ENCODE results near the gene DNAJC2. TPM values are rescaled to one million over a fixed set of nuclear protein-coding genes. Genes with fewer than 3 reads are reported as not detected.
"Not testable (repeated sequence)": the region's sequence is repeated elsewhere in the genome, so short reads cannot be mapped to it uniquely, and the experiment has no call there.

Gene DNAJC2
- total RNA-seq, 1 experiment from 2014 or later: 29.3 TPM

- DNase-seq (ENCODE audit: low read depth in 1 of 2, low spot score in 2 of 2); H3K36me3 ChIP-seq; H3K27ac ChIP-seq; H3K4me3 ChIP-seq; H3K9me3 ChIP-seq (replicated peaks); H3K27me3 ChIP-seq (replicated peaks); H3K4me1 ChIP-seq (replicated peaks): not testable (repeated sequence)
These were observed 71.2 kb downstream of the DNAJC2 start for GRCh38 chr7:103273374-103273773.

- DNase-seq (ENCODE audit: low read depth in 1 of 2, low spot score in 2 of 2): not testable (repeated sequence)
These were observed 78.3 kb downstream of the DNAJC2 start for GRCh38 chr7:103266229-103266628.

GRCh38 chr7:103264054-103264453 is 80.5 kb downstream of the DNAJC2 start:
- not testable (repeated sequence) for H3K27me3 ChIP-seq (replicated peaks); H3K4me1 ChIP-seq (replicated peaks); H3K4me3 ChIP-seq; DNase-seq (ENCODE audit: low read depth in 1 of 2, low spot score in 2 of 2); H3K9me3 ChIP-seq (replicated peaks); H3K36me3 ChIP-seq; H3K27ac ChIP-seq

More at GRCh38 chr7:103266229-103266628, 78.3 kb downstream of the DNAJC2 start:
- H3K27ac ChIP-seq; H3K27me3 ChIP-seq (replicated peaks); H3K4me3 ChIP-seq; H3K36me3 ChIP-seq; H3K9me3 ChIP-seq (replicated peaks); H3K4me1 ChIP-seq (replicated peaks): not testable (repeated sequence)

Other genes with a start within 250 kb of the DNAJC2 start
- 0.94 and 3.7 TPM in 2 replicates for gene NAPEPLD, start 195.7 kb downstream of the DNAJC2 start, total RNA-seq (2014; rRNA removed; shearing (Covaris generic))
- gene PMPCB, start 47.3 kb downstream of the DNAJC2 start, total RNA-seq (2014; rRNA removed; shearing (Covaris generic)): 52.0 and 66.1 TPM in 2 replicates
- 242 and 260 TPM in 2 replicates for gene PSMC2, start 2.9 kb upstream of the DNAJC2 start, total RNA-seq (2014; rRNA removed; shearing (Covaris generic))
- not detected in 2 replicates for gene SLC26A5, start 101.4 kb upstream of the DNAJC2 start, total RNA-seq (2014; rRNA removed; shearing (Covaris generic))